Neuronal stem cell (in vitro differentiated cells): ENCODE data around the gene PTPRC.

ENCODE experiments used
- DNase-seq: peaks from one replicate; pipeline ENCODE4 v3.0.0-alpha.2; 2013; ENCODE audit warnings: low spot score
- H2AFZ ChIP-seq: one replicate; pipeline ENCODE4 v1.6.1; 2013; ENCODE audit warnings: mild to moderate bottlenecking, low read length, inconsistent platforms
- H2AK5ac ChIP-seq: 2 replicates; pipeline ENCODE4 v1.6.1; 2013; ENCODE audit warnings: low read depth, mild to moderate bottlenecking, inconsistent platforms, low read length, moderate library complexity, mixed read lengths
- H2BK120ac ChIP-seq: 2 replicates; pipeline ENCODE4 v1.6.1; 2013; ENCODE audit warnings: low read depth, mild to moderate bottlenecking, inconsistent platforms, low read length, moderate library complexity, mixed read lengths
- H2BK12ac ChIP-seq: one replicate; pipeline ENCODE4 v1.6.1; 2013; ENCODE audit warnings: low read length, inconsistent platforms
- H2BK15ac ChIP-seq: 2 replicates; pipeline ENCODE4 v1.6.1; 2013; ENCODE audit warnings: mild to moderate bottlenecking, low read length, inconsistent platforms, mixed read lengths
- H2BK5ac ChIP-seq: one replicate; pipeline ENCODE4 v1.6.1; 2013; ENCODE audit warnings: inconsistent platforms, mild to moderate bottlenecking, low read length, moderate library complexity
- H3K14ac ChIP-seq: one replicate; pipeline ENCODE4 v1.6.1; 2013; ENCODE audit warnings: low read length, inconsistent platforms
- H3K18ac ChIP-seq: 2 replicates; pipeline ENCODE4 v1.6.1; 2013; ENCODE audit warnings: low read length, inconsistent platforms
- H3K23ac ChIP-seq: 2 replicates; pipeline ENCODE4 v1.6.1; 2013; ENCODE audit warnings: low read depth, mild to moderate bottlenecking, mixed read lengths, low read length, inconsistent platforms; ENCODE audit not compliant: poor library complexity
- H3K27ac ChIP-seq: replicated peaks from 3 replicates; pipeline ENCODE4 v1.5.1; 2013; ENCODE audit warnings: low read length, inconsistent platforms
- H3K27me3 ChIP-seq, 3 experiments: 2 replicates each; pipeline ENCODE4 v1.6.1; 2013; ENCODE audit warnings: low read length in 3 of 3, mild to moderate bottlenecking in 2 of 3, inconsistent platforms in 1 of 3, low read depth in 1 of 3, mixed read lengths in 1 of 3, moderate library complexity in 1 of 3; ENCODE audit not compliant: control insufficient read depth in 3 of 3, insufficient read depth in 3 of 3
- H3K36me3 ChIP-seq, 2 donors: replicated peaks in 1 of 2; 2 replicates each; pipeline ENCODE4 v1.6.1; 2013; ENCODE audit warnings: low read length in 2 of 2; ENCODE audit not compliant: control insufficient read depth in 2 of 2, insufficient read depth in 2 of 2
- H3K4ac ChIP-seq: 2 replicates; pipeline ENCODE4 v1.6.1; 2013; ENCODE audit warnings: inconsistent platforms, mild to moderate bottlenecking, low read length, moderate library complexity
- H3K4me1 ChIP-seq, 2 donors: 1 replicate in 1 of 2; 2 replicates in 1 of 2; pipeline ENCODE4 v1.6.1; 2013; ENCODE audit warnings: low read length in 2 of 2, low read depth in 1 of 2; ENCODE audit not compliant: control insufficient read depth in 2 of 2, insufficient read depth in 1 of 2
- H3K4me2 ChIP-seq: one replicate; pipeline ENCODE4 v1.6.1; 2013; ENCODE audit warnings: mild to moderate bottlenecking, low read length, inconsistent platforms; ENCODE audit not compliant: insufficient read depth, poor library complexity, severe bottlenecking
- H3K4me3 ChIP-seq, 2 donors: 2 replicates each; pipeline ENCODE4 v1.5.1; 2013; ENCODE audit warnings: low read length in 2 of 2, mild to moderate bottlenecking in 2 of 2, inconsistent platforms in 1 of 2, moderate library complexity in 1 of 2
- H3K79me1 ChIP-seq: one replicate; pipeline ENCODE4 v1.6.1; 2013; ENCODE audit warnings: low read depth, mild to moderate bottlenecking, inconsistent platforms, low read length, moderate library complexity
- H3K9ac ChIP-seq: one replicate; pipeline ENCODE4 v1.6.1; 2013; ENCODE audit warnings: mild to moderate bottlenecking, low read depth, low read length, inconsistent platforms; ENCODE audit not compliant: poor library complexity
- H3K9me3 ChIP-seq, 2 donors: replicated peaks in 1 of 2; 2 replicates each; pipeline versions ENCODE3 to v1.6.1; 2013; ENCODE audit warnings: low read length in 2 of 2, mild to moderate bottlenecking in 2 of 2, inconsistent platforms in 1 of 2, low read depth in 1 of 2, mixed read lengths in 1 of 2, moderate library complexity in 1 of 2; ENCODE audit not compliant: control insufficient read depth in 2 of 2, insufficient read depth in 1 of 2
- H4K8ac ChIP-seq: one replicate; pipeline ENCODE4 v1.6.1; 2013; ENCODE audit warnings: low read depth, mild to moderate bottlenecking, inconsistent platforms, low read length, moderate library complexity
- H4K91ac ChIP-seq: one replicate; pipeline ENCODE4 v1.6.1; 2013; ENCODE audit warnings: low read length, low read depth, mild to moderate bottlenecking, inconsistent platforms; ENCODE audit not compliant: poor library complexity
- WGBS, 2 donors: extraction: QIAGEN DNeasy Blood & Tissue Kit; methylation state at CpG; one replicate each; pipeline ENCODE4 v1.1.7; 2013; ENCODE audit warnings: missing lambda C conversion rate in 2 of 2, mixed read lengths in 1 of 2; ENCODE audit not compliant: insufficient read length in 2 of 2, insufficient replicate concordance in 1 of 2; ENCODE audit errors: extremely low coverage in 2 of 2; 5-methylcytosine and 5-hydroxymethylcytosine counted together

PTPRC gene

GRCh38 chr1:198681252-198681651, 42.4 kb downstream of the PTPRC start:
- H3K4me2 ChIP-seq = no peak overlapping the region
- H2AK5ac ChIP-seq = no peak overlapping the region
- H2AFZ ChIP-seq = peak overlapping the region; percentile 53
- H2BK12ac ChIP-seq = no peak overlapping the region
- no peak overlapping the region for H3K23ac ChIP-seq
- H3K9ac ChIP-seq = no peak overlapping the region
- H3K27ac ChIP-seq = no peak overlapping the region
- no peaks in the 10 kb centered on the region for H3K27me3 ChIP-seq
- no peak overlapping the region for H3K18ac ChIP-seq
- DNase-seq = no peak
- no peak overlapping the region for H2BK5ac ChIP-seq
- no peak overlapping the region for H4K91ac ChIP-seq
- H3K36me3 ChIP-seq = no peaks in the 10 kb centered on the region
- no peak overlapping the region for H3K4ac ChIP-seq
- no peaks in the 10 kb centered on the region for H3K79me1 ChIP-seq
- H2BK120ac ChIP-seq = no peak overlapping the region
- H3K4me3 ChIP-seq = no peak overlapping the region
- H3K4me1 ChIP-seq = peaks cover 2 to 13% of the 10 kb centered on the region in 2 donors
- H2BK15ac ChIP-seq = no peak overlapping the region
- WGBS, 2 donors = no CpG with 5 or more reads among the region's 1 CpG
- no peak overlapping the region for H3K14ac ChIP-seq
- no peak overlapping the region for H4K8ac ChIP-seq
- H3K9me3 ChIP-seq = no peaks in the 10 kb centered on the region

DNA sequence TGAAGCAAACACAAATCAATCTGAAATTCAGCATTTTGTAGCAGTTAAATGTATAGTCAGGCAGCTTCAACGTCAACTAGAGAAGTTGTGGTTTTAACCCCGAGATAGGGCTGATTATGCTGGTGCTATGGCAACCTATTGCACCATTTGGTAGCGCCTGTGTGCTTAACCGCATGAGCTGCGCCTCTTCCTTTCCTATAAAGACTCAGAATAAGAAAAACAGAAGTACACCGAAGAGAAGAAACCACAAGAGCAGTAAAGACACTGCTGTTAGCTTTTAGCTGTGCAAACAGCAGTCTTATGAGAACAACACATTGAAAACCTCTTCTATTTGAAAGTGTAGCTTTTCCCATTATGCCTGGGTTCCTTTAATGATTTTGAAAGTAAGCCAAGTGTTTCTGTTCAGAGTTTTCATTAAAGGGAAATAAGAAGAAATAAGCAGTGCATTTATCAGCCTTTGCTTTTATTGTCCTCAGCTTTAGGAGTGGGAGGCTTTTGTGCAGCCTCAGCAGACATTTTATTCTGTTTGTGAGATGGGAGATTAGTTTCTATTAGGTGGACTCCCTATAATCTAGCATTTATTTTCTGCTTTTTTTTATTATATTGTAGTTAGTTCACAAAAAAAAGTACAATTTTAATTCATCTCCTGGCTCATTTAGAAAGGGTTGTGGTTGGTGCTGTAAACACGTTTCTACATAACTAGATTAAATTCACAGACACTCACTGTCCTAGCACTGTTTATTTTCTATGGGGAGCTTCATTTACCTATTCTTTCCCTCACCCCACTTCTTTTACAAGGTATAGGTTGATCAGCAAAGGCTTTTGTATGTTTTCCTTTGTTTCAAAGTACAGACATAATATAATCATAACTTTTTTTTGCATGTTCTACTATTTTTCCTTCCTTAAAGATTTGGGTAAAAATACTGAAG, 43.3 kb downstream of the PTPRC start:
- Histone ChIP-seq H2BK5ac (no peak overlapping the region), H3K23ac (no peak overlapping the region), H3K4me2 (no peak overlapping the region), H3K9me3 (no peaks in the 10 kb centered on the region), H3K27me3 (no peaks in the 10 kb centered on the region), H2BK12ac (no peak overlapping the region), H3K27ac (peak overlapping the region; percentile 78), H2AK5ac (no peak overlapping the region), H2BK15ac (no peak overlapping the region), H3K4me1 (peaks cover 2 to 13% of the 10 kb centered on the region in 2 donors), H3K18ac (no peak overlapping the region), H4K91ac (no peak overlapping the region), H4K8ac (no peak overlapping the region), H3K4ac (no peak overlapping the region), H2BK120ac (no peak overlapping the region), H3K4me3 (peak overlapping the region in 1 of 2 donors; percentile 0), H2AFZ (peak overlapping the region; percentile 57), H3K9ac (no peak overlapping the region), H3K14ac (no peak overlapping the region), H3K36me3 (no peaks in the 10 kb centered on the region), H3K79me1 (no peaks in the 10 kb centered on the region)
- DNase-seq = peak; percentile 33
- WGBS, 2 donors = no CpG with 5 or more reads among the region's 7 CpGs

- H2BK120ac ChIP-seq = no peak overlapping the region
- no peak overlapping the region for H3K14ac ChIP-seq
- no peaks in the 10 kb centered on the region for H3K9me3 ChIP-seq
- H3K4me2 ChIP-seq = no peak overlapping the region
- DNase-seq = no peak
- no peak overlapping the region for H2BK5ac ChIP-seq
- H2AK5ac ChIP-seq = no peak overlapping the region
- H2BK15ac ChIP-seq = no peak overlapping the region
- no peak overlapping the region for H3K23ac ChIP-seq
- no peaks in the 10 kb centered on the region for H3K27me3 ChIP-seq
- no peaks in the 10 kb centered on the region for H3K36me3 ChIP-seq
- peak overlapping the region; percentile 57 for H2AFZ ChIP-seq
- H4K91ac ChIP-seq = no peak overlapping the region
- H3K18ac ChIP-seq = no peak overlapping the region
- no CpG with 5 or more reads among the region's 2 CpGs for WGBS, 2 donors
- no peak overlapping the region for H3K4ac ChIP-seq
- H2BK12ac ChIP-seq = no peak overlapping the region
- no peak overlapping the region for H3K9ac ChIP-seq
- H3K4me1 ChIP-seq = peaks cover 2 to 13% of the 10 kb centered on the region in 2 donors
- H4K8ac ChIP-seq = no peak overlapping the region
- no peak overlapping the region for H3K27ac ChIP-seq
- no peak overlapping the region for H3K4me3 ChIP-seq
- no peaks in the 10 kb centered on the region for H3K79me1 ChIP-seq
These were observed 44.0 kb downstream of the PTPRC start for GRCh38 chr1:198682850-198683249.

DNA sequence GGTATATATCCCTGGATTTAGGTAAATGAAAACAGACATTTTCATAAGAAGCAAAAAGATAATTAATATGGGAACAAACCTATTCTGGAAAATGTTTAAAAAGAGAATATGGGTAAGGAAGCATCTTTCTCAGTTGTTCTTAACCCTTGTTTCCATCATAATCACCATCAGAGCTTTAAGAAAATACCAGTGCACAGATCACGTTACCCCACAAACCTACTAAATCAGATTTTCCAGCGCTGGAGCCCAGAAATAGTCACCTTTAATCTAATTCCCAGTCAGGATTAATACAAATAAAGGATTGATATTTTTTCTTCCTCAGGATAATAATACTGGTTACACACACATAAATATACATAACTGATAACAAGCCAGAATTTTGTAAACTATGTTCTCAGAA, 44.6 kb downstream of the PTPRC start:
- Histone ChIP-seq H2BK12ac (no peak overlapping the region), H3K27me3 (no peaks in the 10 kb centered on the region), H4K91ac (no peak overlapping the region), H3K9me3 (no peaks in the 10 kb centered on the region), H3K4me1 (peaks cover under 1 to 13% of the 10 kb centered on the region in 2 donors), H2AFZ (no peak overlapping the region), H4K8ac (no peak overlapping the region), H2AK5ac (no peak overlapping the region), H3K4me3 (no peak overlapping the region), H2BK15ac (no peak overlapping the region), H3K79me1 (no peaks in the 10 kb centered on the region), H3K23ac (no peak overlapping the region), H3K4me2 (no peak overlapping the region), H3K4ac (no peak overlapping the region), H3K27ac (no peak overlapping the region), H2BK5ac (no peak overlapping the region), H3K18ac (no peak overlapping the region), H3K36me3 (no peaks in the 10 kb centered on the region), H3K14ac (no peak overlapping the region), H2BK120ac (no peak overlapping the region), H3K9ac (no peak overlapping the region)
- DNase-seq = no peak
- no CpG with 5 or more reads among the region's 2 CpGs for WGBS, 2 donors
